H9 (cell line): Measurements from ENCODE around the gene SCAF8. TPM values are rescaled to one million over a fixed set of nuclear protein-coding genes. Genes with fewer than 3 reads are reported as not detected.

Source experiments
- DNase-seq: peaks from one replicate; pipeline ENCODE4 v3.0.0-alpha.2; 2017
- H2AFZ ChIP-seq: one replicate; pipeline ENCODE4 v1.6.1; 2013; ENCODE audit warnings: mild to moderate bottlenecking, low read length, control low read depth, moderate library complexity
- H2AK5ac ChIP-seq: 2 replicates; pipeline ENCODE4 v1.6.1; 2013; ENCODE audit warnings: low read length, control low read depth, mixed read lengths; ENCODE audit not compliant: insufficient read length
- H2BK120ac ChIP-seq: one replicate; pipeline ENCODE4 v1.6.1; 2013; ENCODE audit warnings: low read depth, mild to moderate bottlenecking, low read length, control low read depth, inconsistent platforms; ENCODE audit not compliant: poor library complexity, severe bottlenecking
- H2BK12ac ChIP-seq: 2 replicates; pipeline ENCODE4 v1.6.1; 2013; ENCODE audit warnings: low read length, control low read depth, mixed read lengths, low read depth; ENCODE audit not compliant: insufficient read length
- H2BK15ac ChIP-seq: 2 replicates; pipeline ENCODE4 v1.6.1; 2013; ENCODE audit warnings: low read depth, low read length, control low read depth
- H2BK20ac ChIP-seq: one replicate; pipeline ENCODE4 v1.6.1; 2013; ENCODE audit warnings: low read depth, mild to moderate bottlenecking, low read length, control low read depth, inconsistent platforms; ENCODE audit not compliant: poor library complexity, severe bottlenecking
- H2BK5ac ChIP-seq: 2 replicates; pipeline ENCODE4 v1.6.1; 2013; ENCODE audit warnings: low read length, control low read depth, mixed read lengths; ENCODE audit not compliant: insufficient read length
- H3K14ac ChIP-seq: 2 replicates; pipeline ENCODE4 v1.6.1; 2013; ENCODE audit warnings: low read length, control low read depth; ENCODE audit not compliant: insufficient read depth
- H3K18ac ChIP-seq: 2 replicates; pipeline ENCODE4 v1.6.1; 2013; ENCODE audit warnings: low read depth, mild to moderate bottlenecking, mixed read lengths, low read length, control low read depth; ENCODE audit not compliant: insufficient read length
- H3K23ac ChIP-seq: 2 replicates; pipeline ENCODE4 v1.6.1; 2013; ENCODE audit warnings: low read length, control low read depth, mixed read lengths, low read depth; ENCODE audit not compliant: insufficient read length
- H3K23me2 ChIP-seq: 2 replicates; pipeline ENCODE4 v1.6.1; 2013; ENCODE audit warnings: low read depth, mild to moderate bottlenecking, mixed read lengths, low read length, control low read depth; ENCODE audit not compliant: insufficient read length, poor library complexity, severe bottlenecking
- H3K27ac ChIP-seq: 2 replicates; pipeline ENCODE4 v1.5.1; 2013; ENCODE audit warnings: low read length, control low read depth, mixed read lengths, low read depth; ENCODE audit not compliant: insufficient read length
- H3K27me3 ChIP-seq: 2 replicates; pipeline ENCODE4 v1.6.1; 2013; ENCODE audit warnings: low read length, control low read depth, inconsistent platforms; ENCODE audit not compliant: insufficient read depth
- H3K4ac ChIP-seq: 2 replicates; pipeline ENCODE4 v1.6.1; 2013; ENCODE audit warnings: low read depth, mild to moderate bottlenecking, control low read depth, inconsistent platforms, low read length, moderate library complexity
- H3K4me1 ChIP-seq: 2 replicates; pipeline ENCODE4 v1.6.1; 2013; ENCODE audit warnings: low read length, control low read depth, inconsistent platforms; ENCODE audit not compliant: insufficient read depth
- H3K4me2 ChIP-seq: 2 replicates; pipeline ENCODE4 v1.6.1; 2013; ENCODE audit warnings: low read length, control low read depth, mixed read lengths; ENCODE audit not compliant: insufficient read length, insufficient read depth
- H3K56ac ChIP-seq: 2 replicates; pipeline ENCODE4 v1.6.1; 2013; ENCODE audit warnings: low read depth, mild to moderate bottlenecking, mixed read lengths, low read length, control low read depth; ENCODE audit not compliant: insufficient read length
- H3K79me1 ChIP-seq: 2 replicates; pipeline ENCODE4 v1.6.1; 2013; ENCODE audit warnings: low read depth, mild to moderate bottlenecking, moderate library complexity, low read length, control low read depth, inconsistent platforms; ENCODE audit not compliant: insufficient read depth, poor library complexity, severe bottlenecking
- H3K79me2 ChIP-seq: 2 replicates; pipeline ENCODE4 v1.6.1; 2013; ENCODE audit warnings: low read length, control low read depth, inconsistent platforms; ENCODE audit not compliant: insufficient read depth
- H3K9ac ChIP-seq: 2 replicates; pipeline ENCODE4 v1.6.1; 2013; ENCODE audit warnings: low read length, control low read depth, mixed read lengths; ENCODE audit not compliant: insufficient read length; ENCODE audit errors: extremely low read depth
- H3K9me3 ChIP-seq: one replicate; pipeline ENCODE4 v1.6.1; 2013; ENCODE audit warnings: low read depth, low read length, inconsistent platforms; ENCODE audit not compliant: control insufficient read depth
- H3T11ph ChIP-seq: one replicate; pipeline ENCODE4 v1.6.1; 2013; ENCODE audit warnings: mild to moderate bottlenecking, low read length, control low read depth, inconsistent platforms
- H4K20me1 ChIP-seq: one replicate; pipeline ENCODE4 v1.6.1; 2013; ENCODE audit not compliant: control insufficient read depth, insufficient read length, insufficient read depth
- H4K5ac ChIP-seq: 2 replicates; pipeline ENCODE4 v1.6.1; 2013; ENCODE audit warnings: low read depth, mild to moderate bottlenecking, mixed read lengths, low read length, control low read depth; ENCODE audit not compliant: insufficient read length
- H4K8ac ChIP-seq: replicated peaks from 2 replicates; pipeline ENCODE4 v1.6.1; 2013; ENCODE audit warnings: low read length, control low read depth, mixed read lengths, low read depth; ENCODE audit not compliant: insufficient read length
- H4K91ac ChIP-seq: 2 replicates; pipeline ENCODE4 v1.6.1; 2013; ENCODE audit warnings: low read depth, mild to moderate bottlenecking, moderate library complexity, mixed read lengths, low read length, control low read depth; ENCODE audit not compliant: insufficient read length
- H3K27ac Mint-ChIP-seq, 3 experiments: 2 replicates in 2 of 3; 3 replicates in 1 of 3; pipeline ENCODE4 v1.8.0; 2020 to 2021; ENCODE audit warnings: mixed read lengths in 3 of 3, mild to moderate bottlenecking in 1 of 3, moderate library complexity in 1 of 3
- H3K27me3 Mint-ChIP-seq: 2 replicates; pipeline ENCODE4 v1.8.0; 2021; ENCODE audit warnings: low read depth, mild to moderate bottlenecking, moderate library complexity, mixed read lengths
- H3K36me3 Mint-ChIP-seq, 3 experiments: 2 replicates in 2 of 3; 3 replicates in 1 of 3; pipeline ENCODE4 v1.8.0; 2020 to 2021; ENCODE audit warnings: low read depth in 3 of 3, mixed read lengths in 3 of 3; ENCODE audit not compliant: insufficient read depth in 1 of 3
- H3K4me1 Mint-ChIP-seq, 2 experiments: 2 replicates each; pipeline ENCODE4 v1.8.0; 2020; ENCODE audit warnings: mixed read lengths in 2 of 2
- H3K4me3 Mint-ChIP-seq, 2 experiments: 2 replicates in 1 of 2; 3 replicates in 1 of 2; pipeline ENCODE4 v1.8.0; 2020 to 2021; ENCODE audit warnings: mild to moderate bottlenecking in 2 of 2, mixed read lengths in 2 of 2, moderate library complexity in 1 of 2
- H3K9me3 Mint-ChIP-seq, 2 experiments: 2 replicates in 1 of 2; 3 replicates in 1 of 2; pipeline ENCODE4 v1.8.0; 2020; ENCODE audit warnings: mild to moderate bottlenecking in 2 of 2, mixed read lengths in 2 of 2, moderate library complexity in 1 of 2
- CTCF ChIP-seq: fragments of 200-600 bp; sonication (generic); conservative IDR thresholded peaks from 3 replicates; pipeline ENCODE4 v1.8.0; 2021; ENCODE audit warnings: antibody characterized with exemption, mild to moderate bottlenecking
- WGBS: extraction: QIAGEN DNeasy Blood & Tissue Kit; methylation state at CpG from one replicate; pipeline ENCODE4 v1.1.7; 2013; ENCODE audit warnings: missing lambda C conversion rate, low lambda C conversion rate, mixed read lengths; ENCODE audit not compliant: insufficient read length; ENCODE audit errors: extremely low coverage; 5-methylcytosine and 5-hydroxymethylcytosine counted together
- total RNA-seq: library from RNA; stranded (reverse); gene quantifications from 2 replicates; pipeline ENCODE4 v1.2.1, GENCODE V29; 2021

SCAF8 gene
- total RNA-seq, 1 experiment from 2014 or later = 78.5 TPM

DNA sequence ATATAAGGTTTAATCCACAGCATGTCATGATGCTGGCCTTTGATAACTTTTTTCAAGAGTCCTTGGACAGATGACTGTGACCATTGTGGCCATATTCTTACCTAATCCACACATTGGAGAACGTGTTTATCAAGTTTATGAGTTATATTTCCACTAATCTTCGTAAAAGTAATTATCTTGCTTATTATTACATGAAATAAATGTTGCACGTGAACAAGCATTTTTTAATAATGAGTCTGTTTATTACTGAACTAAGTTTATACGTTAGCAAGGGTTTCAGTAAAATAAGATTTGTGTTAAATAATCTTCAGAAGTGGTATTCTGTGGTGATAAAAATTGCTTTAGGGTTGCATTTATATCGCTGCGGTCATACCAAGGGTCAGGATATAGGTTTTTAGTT is 107.1 kb downstream of the SCAF8 start:
- Histone ChIP-seq H2BK12ac (no peak overlapping the region), H3K18ac (no peak overlapping the region), H3K4me2 (no peak overlapping the region), H3K9ac (no peak overlapping the region), H3K56ac (no peak overlapping the region), H3K23me2 (no peaks in the 10 kb centered on the region), H3K79me1 (peaks cover 3% of the 10 kb centered on the region), H3K9me3 (no peaks in the 10 kb centered on the region), H4K20me1 (no peaks in the 10 kb centered on the region), H2BK120ac (no peak overlapping the region), H3K4me1 (no peaks in the 10 kb centered on the region), H3K14ac (no peak overlapping the region), H3K27me3 (no peaks in the 10 kb centered on the region), H2AK5ac (no peak overlapping the region), H2BK15ac (no peak overlapping the region), H3K27ac (no peak overlapping the region), H4K8ac (no peak overlapping the region), H2AFZ (no peak overlapping the region), H4K5ac (no peak overlapping the region), H2BK5ac (no peak overlapping the region), H4K91ac (no peak overlapping the region), H3T11ph (no peak overlapping the region), H2BK20ac (no peak overlapping the region), H3K79me2 (no peaks in the 10 kb centered on the region; the same call in 1 of the 2 replicates), H3K4ac (no peak overlapping the region), H3K23ac (no peak overlapping the region)
- H3K4me1 Mint-ChIP-seq = peaks cover 13 to 33% of the 10 kb centered on the region in 2 experiments
- no peaks in the 10 kb centered on the region for H3K9me3 Mint-ChIP-seq
- DNase-seq = no peak
- TF ChIP-seq CTCF = no peak
- no peak overlapping the region for H3K4me3 Mint-ChIP-seq
- no peaks in the 10 kb centered on the region for H3K27me3 Mint-ChIP-seq
- WGBS = no CpG with 5 or more reads among the region's 6 CpGs
- peaks cover 0 to 9% (median 6%) of the 10 kb centered on the region in 3 experiments; a peak in 6 of 7 replicates for H3K36me3 Mint-ChIP-seq
- H3K27ac Mint-ChIP-seq = no peak overlapping the region
